Neutrophil (primary cell): ENCODE results near the gene METTL16.

Experiments
- H3K27ac ChIP-seq: fragments of 200-600 bp; sonication (generic); 2 replicates; pipeline ENCODE4 v1.5.1; 2016; ENCODE audit warnings: mild to moderate bottlenecking, moderate library complexity
- H3K27me3 ChIP-seq: fragments of 200-600 bp; sonication (generic); 2 replicates; pipeline ENCODE4 v1.6.0; 2016; ENCODE audit warnings: mild to moderate bottlenecking
- H3K36me3 ChIP-seq: fragments of 200-600 bp; sonication (generic); 2 replicates; pipeline ENCODE4 v1.5.1; 2017
- H3K4me1 ChIP-seq, 2 experiments: fragments of 200-600 bp in 1 of 2; sonication (generic) in 1 of 2; 1 replicate in 1 of 2; 2 replicates in 1 of 2; pipeline versions ENCODE4 v1.5.1 to v1.6.1; 2013 to 2016; ENCODE audit warnings: low read depth in 1 of 2, low read length in 1 of 2, mild to moderate bottlenecking in 1 of 2, moderate library complexity in 1 of 2; ENCODE audit not compliant: control insufficient read depth in 1 of 2, insufficient read depth in 1 of 2
- H3K4me3 ChIP-seq, 2 experiments: fragments of 200-600 bp in 1 of 2; sonication (generic) in 1 of 2; 1 replicate in 1 of 2; 2 replicates in 1 of 2; pipeline ENCODE4 v1.5.1; 2013 to 2016; ENCODE audit warnings: low read depth in 1 of 2, low read length in 1 of 2, mild to moderate bottlenecking in 1 of 2, moderate library complexity in 1 of 2
- H3K9me3 ChIP-seq: fragments of 200-600 bp; sonication (generic); 2 replicates; pipeline ENCODE4 v1.5.1; 2016
- TF ChIP-seq, protein P1 (sequence below): fragments of 200-600 bp; sonication (generic); IDR thresholded peaks from 2 replicates; pipeline ENCODE4 v1.5.1; 2016; ENCODE audit warnings: antibody characterized with exemption

The METTL16 gene

DNA sequence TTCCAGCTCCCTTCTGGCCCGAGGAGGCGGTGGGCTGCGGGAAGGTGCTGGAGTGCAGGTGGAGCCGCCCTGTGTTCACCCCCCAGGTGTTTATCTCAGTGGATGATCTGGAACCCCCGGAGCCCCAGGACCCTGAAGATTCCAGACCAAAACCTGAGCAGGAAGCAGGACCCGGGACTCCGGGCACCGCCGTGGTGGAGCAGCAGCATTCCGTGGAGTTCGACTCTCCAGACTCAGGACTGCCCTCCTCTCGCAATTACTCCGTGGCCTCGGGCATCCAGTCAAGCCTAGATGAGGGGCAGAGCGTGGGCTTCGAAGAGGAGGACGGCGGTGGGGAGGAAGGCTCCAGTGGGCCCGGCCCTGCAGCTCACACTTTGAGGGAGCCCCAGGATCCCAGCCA lies 136.3 kb downstream of the METTL16 start:
- H3K27ac ChIP-seq: no peak overlapping the region
- H3K9me3 ChIP-seq: no peaks in the 10 kb centered on the region
- no peaks in the 10 kb centered on the region for H3K4me1 ChIP-seq
- H3K27me3 ChIP-seq: no peaks in the 10 kb centered on the region
- no peak overlapping the region for H3K4me3 ChIP-seq
- TF ChIP-seq, protein P1, sequence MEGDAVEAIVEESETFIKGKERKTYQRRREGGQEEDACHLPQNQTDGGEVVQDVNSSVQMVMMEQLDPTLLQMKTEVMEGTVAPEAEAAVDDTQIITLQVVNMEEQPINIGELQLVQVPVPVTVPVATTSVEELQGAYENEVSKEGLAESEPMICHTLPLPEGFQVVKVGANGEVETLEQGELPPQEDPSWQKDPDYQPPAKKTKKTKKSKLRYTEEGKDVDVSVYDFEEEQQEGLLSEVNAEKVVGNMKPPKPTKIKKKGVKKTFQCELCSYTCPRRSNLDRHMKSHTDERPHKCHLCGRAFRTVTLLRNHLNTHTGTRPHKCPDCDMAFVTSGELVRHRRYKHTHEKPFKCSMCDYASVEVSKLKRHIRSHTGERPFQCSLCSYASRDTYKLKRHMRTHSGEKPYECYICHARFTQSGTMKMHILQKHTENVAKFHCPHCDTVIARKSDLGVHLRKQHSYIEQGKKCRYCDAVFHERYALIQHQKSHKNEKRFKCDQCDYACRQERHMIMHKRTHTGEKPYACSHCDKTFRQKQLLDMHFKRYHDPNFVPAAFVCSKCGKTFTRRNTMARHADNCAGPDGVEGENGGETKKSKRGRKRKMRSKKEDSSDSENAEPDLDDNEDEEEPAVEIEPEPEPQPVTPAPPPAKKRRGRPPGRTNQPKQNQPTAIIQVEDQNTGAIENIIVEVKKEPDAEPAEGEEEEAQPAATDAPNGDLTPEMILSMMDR: no peak
- peaks cover 86% of the 10 kb centered on the region for H3K36me3 ChIP-seq

DNA sequence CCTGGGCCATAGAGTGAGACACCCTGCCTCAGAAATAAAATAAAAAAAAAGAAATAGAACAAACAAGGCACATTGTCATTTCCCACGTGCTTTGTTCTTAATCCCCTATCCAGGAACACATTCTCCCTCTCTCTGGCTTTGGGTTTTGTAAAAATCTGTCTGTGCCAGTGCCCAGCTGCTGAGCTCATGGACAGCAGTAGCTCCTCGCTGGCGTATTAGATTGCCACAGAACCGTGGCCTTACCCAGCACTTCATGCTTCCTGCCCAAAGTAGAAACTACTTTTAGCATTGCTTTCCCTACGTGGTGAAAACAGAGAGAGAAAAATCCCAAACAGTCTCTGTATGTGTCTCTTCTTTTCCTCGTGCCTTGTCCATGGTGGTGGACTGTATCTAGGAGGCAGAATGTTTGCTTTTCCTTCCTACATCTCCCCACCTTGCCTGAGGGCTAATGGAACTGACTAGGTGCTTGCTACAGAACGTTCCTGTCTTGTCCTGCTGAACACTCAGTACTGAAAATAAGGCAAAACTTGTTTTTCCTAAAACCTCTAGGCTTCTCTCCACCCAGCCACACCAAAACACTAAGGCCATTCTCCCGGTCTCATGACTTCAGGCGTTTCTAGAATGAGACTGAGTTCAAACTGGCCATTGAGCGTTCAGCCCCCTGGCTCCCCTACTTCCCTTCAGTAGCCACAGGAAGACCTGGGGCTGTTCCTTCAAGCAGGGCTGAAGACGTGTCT lies 137.0 kb downstream of the METTL16 start:
- Histone ChIP-seq H3K36me3 (peaks cover 79% of the 10 kb centered on the region), H3K27me3 (no peaks in the 10 kb centered on the region), H3K4me3 (no peak overlapping the region), H3K4me1 (peaks cover under 1% of the 10 kb centered on the region in 2 experiments), H3K9me3 (no peaks in the 10 kb centered on the region), H3K27ac (no peak overlapping the region)
- TF ChIP-seq, protein P1: no peak

DNA sequence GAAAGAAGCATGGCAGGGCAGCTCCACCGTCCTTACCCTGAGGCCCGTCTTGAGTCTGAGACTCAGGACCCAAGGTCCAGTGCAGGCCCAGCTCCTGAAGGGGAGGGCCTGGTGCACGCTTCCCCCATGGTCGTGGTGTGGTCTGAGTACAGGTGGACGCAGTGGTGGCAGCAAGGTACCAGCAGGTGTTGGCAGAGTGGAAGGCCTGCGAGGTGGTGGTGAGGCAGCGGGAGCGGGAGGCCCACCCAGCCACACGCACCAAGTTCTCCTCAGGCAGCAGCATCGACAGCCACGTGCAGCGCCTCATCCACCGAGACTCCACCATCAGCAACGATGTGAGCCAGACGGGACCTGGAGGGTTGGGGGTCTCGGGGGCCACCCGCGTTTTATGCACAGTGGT lies 138.5 kb downstream of the METTL16 start:
- TF ChIP-seq, protein P1: no peak
- no peaks in the 10 kb centered on the region for H3K9me3 ChIP-seq

DNA sequence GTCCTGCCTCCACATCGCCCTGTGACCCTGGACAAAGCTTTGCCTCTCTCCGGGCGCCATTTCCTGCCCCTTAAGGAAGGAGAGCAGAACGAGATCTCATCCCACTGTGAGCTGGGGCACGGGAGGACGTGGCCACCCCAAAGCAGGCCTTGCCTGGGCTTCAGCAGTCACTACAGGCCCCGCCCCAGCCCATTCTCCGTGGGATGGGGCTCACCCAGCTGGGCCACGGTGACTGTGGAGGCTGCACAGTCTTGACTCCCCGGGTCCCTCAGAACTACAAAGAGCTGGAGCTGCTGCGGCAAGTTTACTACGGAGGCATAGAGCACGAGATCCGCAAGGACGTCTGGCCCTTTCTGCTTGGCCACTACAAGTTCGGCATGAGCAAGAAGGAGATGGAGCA lies 139.0 kb downstream of the METTL16 start:
- Histone ChIP-seq H3K27ac (no peak overlapping the region), H3K4me3 (no peak overlapping the region), H3K9me3 (no peaks in the 10 kb centered on the region), H3K4me1 (peaks cover 13 to 15% of the 10 kb centered on the region in 2 experiments), H3K36me3 (peaks cover 65% of the 10 kb centered on the region), H3K27me3 (no peaks in the 10 kb centered on the region)
- TF ChIP-seq, protein P1: no peak

More for the DNA sequence above, 138.5 kb downstream of the METTL16 start:
- Histone ChIP-seq H3K36me3 (peaks cover 66% of the 10 kb centered on the region), H3K27ac (no peak overlapping the region), H3K27me3 (no peaks in the 10 kb centered on the region), H3K4me3 (no peak overlapping the region), H3K4me1 (peaks cover 13 to 15% of the 10 kb centered on the region in 2 experiments)

DNA sequence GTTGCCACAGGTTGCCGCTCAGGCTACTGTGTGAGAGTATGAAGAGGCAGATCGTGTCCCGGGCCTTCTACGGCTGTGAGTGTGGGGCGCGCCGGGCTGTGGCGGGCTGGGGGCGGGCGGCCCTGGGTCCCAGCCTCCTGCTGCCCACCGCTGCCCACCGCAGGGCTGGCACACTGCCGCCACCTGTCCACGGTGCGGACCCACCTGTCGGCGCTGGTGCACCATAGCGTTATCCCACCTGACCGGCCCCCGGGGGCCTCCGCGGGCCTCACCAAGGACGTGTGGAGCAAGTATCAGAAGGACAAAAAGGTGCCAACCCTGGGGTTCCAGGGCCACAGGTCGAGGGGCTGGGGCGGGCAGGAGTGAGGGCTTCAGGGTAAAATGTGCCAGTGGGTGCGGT lies 139.5 kb downstream of the METTL16 start:
- TF ChIP-seq, protein P1: no peak
- peaks cover 67% of the 10 kb centered on the region for H3K36me3 ChIP-seq

More for the DNA sequence above, 139.5 kb downstream of the METTL16 start:
- no peak overlapping the region for H3K4me3 ChIP-seq
- peaks cover 13 to 15% of the 10 kb centered on the region in 2 experiments for H3K4me1 ChIP-seq
- H3K27me3 ChIP-seq: no peaks in the 10 kb centered on the region
- H3K9me3 ChIP-seq: no peaks in the 10 kb centered on the region
- H3K27ac ChIP-seq: no peak overlapping the region
